ENCODE measurements around the gene EXOC7. TPM values are rescaled to one million over a fixed set of nuclear protein-coding genes. Genes with fewer than 3 reads are reported as not detected.

The EXOC7 gene
- total RNA-seq, 1 donor from 2014 or later, result 80.1 TPM

DNA sequence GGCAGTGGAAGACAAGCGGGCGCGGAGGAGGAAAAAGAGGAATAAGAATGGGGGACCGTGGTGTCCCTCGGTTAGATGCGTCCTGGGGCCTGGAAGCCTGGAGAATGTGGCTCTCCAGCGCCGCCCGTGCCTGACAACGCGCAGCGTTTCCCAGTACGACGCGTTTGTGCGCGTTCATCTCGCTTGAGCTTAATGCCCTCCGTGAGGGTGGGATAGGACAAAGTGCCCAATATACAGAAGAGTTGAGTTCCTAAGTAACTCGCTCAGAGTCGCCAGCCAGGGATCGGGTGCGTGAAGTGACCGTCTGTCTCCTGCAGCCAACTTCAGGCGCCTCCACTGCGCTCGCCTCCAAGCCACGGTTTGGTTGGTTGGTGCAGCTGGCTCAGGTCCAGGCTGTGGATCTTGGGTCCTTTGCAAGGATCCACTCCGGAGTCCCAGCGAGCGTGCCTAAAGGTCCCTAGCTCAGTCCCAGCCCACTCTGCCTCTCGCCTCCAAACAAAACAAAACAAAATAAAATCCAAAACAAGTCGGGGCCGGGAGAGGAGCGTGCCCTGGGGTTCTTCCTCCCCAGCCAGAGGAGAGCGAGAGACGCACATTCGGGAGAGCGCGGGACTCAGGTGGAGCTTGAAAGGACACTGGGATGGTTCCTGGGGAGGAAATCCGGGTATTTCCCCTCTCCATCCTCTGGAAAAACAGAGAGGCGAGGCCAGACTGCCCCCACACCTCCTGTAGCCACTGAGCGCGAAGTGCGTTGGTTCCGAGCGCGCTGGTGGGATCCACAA lies 28.0 kb downstream of the EXOC7 start:
- DNase-seq (ENCODE audit: low read depth), result no peak
- H3K27me3 ChIP-seq (ENCODE audit: control insufficient read depth, insufficient read depth, low read length), result peaks cover 71% of the 10 kb centered on the region
- no peak overlapping the region for H3K4me3 ChIP-seq (ENCODE audit: low read depth, low read length)
- no peaks in the 10 kb centered on the region for H3K36me3 ChIP-seq (ENCODE audit: control insufficient read depth, insufficient read depth, low read length)
- TF ChIP-seq, protein P1, sequence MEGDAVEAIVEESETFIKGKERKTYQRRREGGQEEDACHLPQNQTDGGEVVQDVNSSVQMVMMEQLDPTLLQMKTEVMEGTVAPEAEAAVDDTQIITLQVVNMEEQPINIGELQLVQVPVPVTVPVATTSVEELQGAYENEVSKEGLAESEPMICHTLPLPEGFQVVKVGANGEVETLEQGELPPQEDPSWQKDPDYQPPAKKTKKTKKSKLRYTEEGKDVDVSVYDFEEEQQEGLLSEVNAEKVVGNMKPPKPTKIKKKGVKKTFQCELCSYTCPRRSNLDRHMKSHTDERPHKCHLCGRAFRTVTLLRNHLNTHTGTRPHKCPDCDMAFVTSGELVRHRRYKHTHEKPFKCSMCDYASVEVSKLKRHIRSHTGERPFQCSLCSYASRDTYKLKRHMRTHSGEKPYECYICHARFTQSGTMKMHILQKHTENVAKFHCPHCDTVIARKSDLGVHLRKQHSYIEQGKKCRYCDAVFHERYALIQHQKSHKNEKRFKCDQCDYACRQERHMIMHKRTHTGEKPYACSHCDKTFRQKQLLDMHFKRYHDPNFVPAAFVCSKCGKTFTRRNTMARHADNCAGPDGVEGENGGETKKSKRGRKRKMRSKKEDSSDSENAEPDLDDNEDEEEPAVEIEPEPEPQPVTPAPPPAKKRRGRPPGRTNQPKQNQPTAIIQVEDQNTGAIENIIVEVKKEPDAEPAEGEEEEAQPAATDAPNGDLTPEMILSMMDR (IDR thresholded peaks at IDR 0.05; ENCODE audit: insufficient read depth, low read length, poor library complexity, severe bottlenecking), result peak; percentile 4

DNA sequence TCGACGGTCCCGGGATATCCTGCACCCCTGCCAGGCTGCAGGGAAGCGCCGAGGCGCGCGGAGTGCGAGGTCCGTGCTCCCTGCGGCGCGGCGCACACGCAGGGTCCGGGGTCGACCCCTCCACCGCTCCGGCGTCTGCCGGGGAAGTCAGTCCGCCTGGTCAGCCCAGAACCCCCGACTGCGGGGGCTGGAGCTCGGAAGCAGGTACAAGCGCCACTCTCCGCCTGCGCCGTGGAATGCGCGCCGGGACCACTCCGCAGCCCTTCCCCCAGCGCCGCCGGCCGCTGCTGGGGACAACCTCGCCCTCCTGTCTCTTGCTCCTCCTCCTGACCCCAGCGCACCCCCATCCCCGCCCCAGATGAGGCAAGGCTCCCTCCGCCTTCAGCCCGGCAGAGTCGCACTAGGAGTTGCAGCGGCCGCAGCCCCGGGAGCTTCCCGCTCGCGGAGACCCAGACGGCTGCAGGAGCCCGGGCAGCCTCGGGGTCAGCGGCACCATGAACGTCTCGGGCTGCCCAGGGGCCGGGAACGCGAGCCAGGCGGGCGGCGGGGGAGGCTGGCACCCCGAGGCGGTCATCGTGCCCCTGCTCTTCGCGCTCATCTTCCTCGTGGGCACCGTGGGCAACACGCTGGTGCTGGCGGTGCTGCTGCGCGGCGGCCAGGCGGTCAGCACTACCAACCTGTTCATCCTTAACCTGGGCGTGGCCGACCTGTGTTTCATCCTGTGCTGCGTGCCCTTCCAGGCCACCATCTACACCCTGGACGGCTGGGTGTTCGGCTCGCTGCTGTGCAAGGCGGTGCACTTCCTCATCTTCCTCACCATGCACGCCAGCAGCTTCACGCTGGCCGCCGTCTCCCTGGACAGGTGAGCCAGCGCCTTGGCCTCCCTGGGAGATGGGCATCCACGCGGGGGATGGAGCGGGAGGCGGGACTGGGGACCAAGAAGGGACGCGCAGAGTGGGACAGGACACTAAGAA lies 28.9 kb downstream of the EXOC7 start, which contains the start of gene GALR2:
TSS of gene GALR2 (plus strand) at position 392 of the 974 bp plus-strand sequence. CDS start at position 495, 103 bp downstream.
- Histone ChIP-seq H3K36me3 (ENCODE audit: control insufficient read depth, insufficient read depth, low read length) (no peaks in the 10 kb centered on the region), H3K27me3 (ENCODE audit: control insufficient read depth, insufficient read depth, low read length) (peaks cover 62% of the 10 kb centered on the region), H3K4me3 (ENCODE audit: low read depth, low read length) (no peak within 1 kb of the TSS)
- TF ChIP-seq, protein P1 (IDR thresholded peaks at IDR 0.05; ENCODE audit: insufficient read depth, low read length, poor library complexity, severe bottlenecking), result no peak
- no peak for DNase-seq (ENCODE audit: low read depth)

DNA sequence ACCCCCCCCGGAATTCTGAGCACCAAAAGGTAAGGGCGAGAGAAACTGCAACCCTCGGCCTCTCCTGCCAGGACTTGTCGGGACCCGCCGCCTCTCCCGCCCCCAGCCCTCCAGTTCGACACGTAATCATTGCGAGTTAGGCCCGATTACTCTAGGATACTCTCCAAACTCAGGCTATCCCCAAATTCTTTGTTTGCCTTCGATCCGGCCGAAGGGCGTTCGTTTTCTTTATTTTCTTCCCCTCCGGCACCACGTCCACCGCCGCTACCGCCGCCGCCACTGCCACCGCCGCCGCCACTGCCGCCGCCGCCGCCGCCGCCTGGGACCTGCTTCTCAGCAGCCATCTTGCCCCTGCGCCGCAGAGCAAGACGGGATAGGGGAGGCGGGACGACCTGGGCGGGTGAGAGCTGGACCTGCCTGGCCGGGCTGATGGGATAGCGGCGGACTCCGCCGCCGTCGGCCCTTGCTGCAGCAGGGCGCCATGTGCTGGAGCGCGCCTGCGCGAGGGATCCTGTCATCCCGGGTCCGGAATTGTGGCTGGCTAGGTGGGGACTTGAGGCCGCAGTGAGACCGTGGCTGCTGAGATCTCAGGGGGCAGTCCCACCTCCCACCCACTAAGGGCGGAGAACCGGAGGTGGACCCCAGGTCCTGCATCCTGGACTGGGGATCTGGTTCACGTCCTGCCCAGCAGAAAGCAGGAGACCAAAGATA lies 31.3 kb downstream of the EXOC7 start, which contains the start of gene SRP68:
TSS of gene SRP68 (minus strand) at position 370 of the 711 bp plus-strand sequence. CDS start at position 344, 26 bp downstream.
- H3K27me3 ChIP-seq (ENCODE audit: control insufficient read depth, insufficient read depth, low read length), result peaks cover 39% of the 10 kb centered on the region
- DNase-seq (ENCODE audit: low read depth), result peak; percentile 86
- H3K4me3 ChIP-seq (ENCODE audit: low read depth, low read length), result peak within 1 kb of the TSS; percentile 84
- no peaks in the 10 kb centered on the region for H3K36me3 ChIP-seq (ENCODE audit: control insufficient read depth, insufficient read depth, low read length)
- TF ChIP-seq, protein P1 (IDR thresholded peaks at IDR 0.05; ENCODE audit: insufficient read depth, low read length, poor library complexity, severe bottlenecking), result no peak

DNA sequence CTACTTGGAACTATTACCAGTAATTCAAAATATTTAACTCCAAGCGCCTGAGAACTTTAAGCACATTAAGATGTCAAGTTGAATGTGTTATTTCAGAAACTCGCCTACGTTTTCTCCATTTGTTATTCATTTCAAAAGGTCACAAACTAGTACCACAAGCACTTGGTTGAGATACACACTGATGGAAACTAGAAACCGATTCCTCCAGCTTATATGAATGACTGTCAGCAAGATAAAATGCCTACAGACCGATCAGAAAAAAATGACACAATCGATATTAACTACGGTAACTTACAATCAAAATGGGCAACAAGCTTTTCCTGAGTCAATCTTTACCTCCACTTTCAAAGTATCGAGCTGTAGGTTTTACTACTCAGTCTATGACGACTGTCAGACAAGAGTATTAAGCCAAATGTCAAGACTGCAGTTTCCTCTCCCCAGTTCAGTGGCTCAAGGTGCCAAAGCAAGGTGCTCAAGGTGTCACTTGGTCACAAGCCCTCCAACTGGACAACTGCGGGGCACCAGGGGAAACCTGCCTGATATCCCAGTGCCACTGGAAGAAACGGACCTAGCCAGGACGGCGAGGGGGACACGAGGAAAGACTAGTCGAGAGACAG lies 31.9 kb downstream of the EXOC7 start:
- TF ChIP-seq, protein P1 (IDR thresholded peaks at IDR 0.05; ENCODE audit: insufficient read depth, low read length, poor library complexity, severe bottlenecking), result no peak
- H3K4me3 ChIP-seq (ENCODE audit: low read depth, low read length), result peak overlapping the region; percentile 84
- H3K27me3 ChIP-seq (ENCODE audit: control insufficient read depth, insufficient read depth, low read length), result peaks cover 33% of the 10 kb centered on the region
- DNase-seq (ENCODE audit: low read depth), result no peak
- H3K36me3 ChIP-seq (ENCODE audit: control insufficient read depth, insufficient read depth, low read length), result no peaks in the 10 kb centered on the region

DNA sequence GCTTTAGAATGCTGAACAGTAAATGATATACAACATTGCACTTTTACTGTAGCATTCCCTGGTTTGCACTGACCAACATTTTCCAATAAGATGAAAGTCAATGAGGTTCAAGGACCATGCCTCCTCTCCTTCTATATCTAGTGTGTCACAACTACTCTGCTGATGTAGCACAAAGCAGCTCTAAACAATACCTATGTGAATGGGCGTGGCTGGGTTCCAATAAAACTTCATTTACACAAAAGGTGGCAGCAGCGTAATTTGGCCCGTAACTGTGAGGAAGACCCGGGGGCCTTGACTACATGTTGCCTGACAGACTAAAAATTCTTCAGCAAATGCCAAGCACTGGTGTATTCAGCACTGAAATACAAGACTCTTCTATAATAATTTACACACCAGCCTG lies 37.8 kb downstream of the EXOC7 start:
- TF ChIP-seq, protein P1 (IDR thresholded peaks at IDR 0.05; ENCODE audit: insufficient read depth, low read length, poor library complexity, severe bottlenecking), result no peak
- H3K36me3 ChIP-seq (ENCODE audit: control insufficient read depth, insufficient read depth, low read length), result peaks cover 5% of the 10 kb centered on the region
- no peak for DNase-seq (ENCODE audit: low read depth)

More for the DNA sequence above, 37.8 kb downstream of the EXOC7 start:
- Histone ChIP-seq H3K4me3 (ENCODE audit: low read depth, low read length) (no peak overlapping the region), H3K27me3 (ENCODE audit: control insufficient read depth, insufficient read depth, low read length) (no peaks in the 10 kb centered on the region)
